Ishikawa (cell line): ENCODE data around the gene AGPS.

Experiments used
- EP300 ChIP-seq: IDR thresholded peaks from 2 replicates; pipeline ENCODE4 v1.6.1; 2012; ENCODE audit warnings: borderline replicate concordance
- RAD21 ChIP-seq: IDR thresholded peaks from 2 replicates; pipeline ENCODE4 v1.6.1; 2012; ENCODE audit warnings: low read depth
- TAF1 ChIP-seq: IDR thresholded peaks from 2 replicates; pipeline ENCODE4 v1.6.1; 2012; ENCODE audit warnings: low read depth, mild to moderate bottlenecking
- TF ChIP-seq, protein P1 (sequence below): IDR thresholded peaks from 2 replicates; pipeline ENCODE4 v1.6.1; 2012
- TF ChIP-seq, protein P2 (sequence below): IDR thresholded peaks from 2 replicates; pipeline ENCODE4 v1.6.1; 2012; ENCODE audit warnings: low read depth, mild to moderate bottlenecking

- TF ChIP-seq, protein P1, sequence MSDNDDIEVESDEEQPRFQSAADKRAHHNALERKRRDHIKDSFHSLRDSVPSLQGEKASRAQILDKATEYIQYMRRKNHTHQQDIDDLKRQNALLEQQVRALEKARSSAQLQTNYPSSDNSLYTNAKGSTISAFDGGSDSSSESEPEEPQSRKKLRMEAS, result no peak
- TF ChIP-seq, protein P2, sequence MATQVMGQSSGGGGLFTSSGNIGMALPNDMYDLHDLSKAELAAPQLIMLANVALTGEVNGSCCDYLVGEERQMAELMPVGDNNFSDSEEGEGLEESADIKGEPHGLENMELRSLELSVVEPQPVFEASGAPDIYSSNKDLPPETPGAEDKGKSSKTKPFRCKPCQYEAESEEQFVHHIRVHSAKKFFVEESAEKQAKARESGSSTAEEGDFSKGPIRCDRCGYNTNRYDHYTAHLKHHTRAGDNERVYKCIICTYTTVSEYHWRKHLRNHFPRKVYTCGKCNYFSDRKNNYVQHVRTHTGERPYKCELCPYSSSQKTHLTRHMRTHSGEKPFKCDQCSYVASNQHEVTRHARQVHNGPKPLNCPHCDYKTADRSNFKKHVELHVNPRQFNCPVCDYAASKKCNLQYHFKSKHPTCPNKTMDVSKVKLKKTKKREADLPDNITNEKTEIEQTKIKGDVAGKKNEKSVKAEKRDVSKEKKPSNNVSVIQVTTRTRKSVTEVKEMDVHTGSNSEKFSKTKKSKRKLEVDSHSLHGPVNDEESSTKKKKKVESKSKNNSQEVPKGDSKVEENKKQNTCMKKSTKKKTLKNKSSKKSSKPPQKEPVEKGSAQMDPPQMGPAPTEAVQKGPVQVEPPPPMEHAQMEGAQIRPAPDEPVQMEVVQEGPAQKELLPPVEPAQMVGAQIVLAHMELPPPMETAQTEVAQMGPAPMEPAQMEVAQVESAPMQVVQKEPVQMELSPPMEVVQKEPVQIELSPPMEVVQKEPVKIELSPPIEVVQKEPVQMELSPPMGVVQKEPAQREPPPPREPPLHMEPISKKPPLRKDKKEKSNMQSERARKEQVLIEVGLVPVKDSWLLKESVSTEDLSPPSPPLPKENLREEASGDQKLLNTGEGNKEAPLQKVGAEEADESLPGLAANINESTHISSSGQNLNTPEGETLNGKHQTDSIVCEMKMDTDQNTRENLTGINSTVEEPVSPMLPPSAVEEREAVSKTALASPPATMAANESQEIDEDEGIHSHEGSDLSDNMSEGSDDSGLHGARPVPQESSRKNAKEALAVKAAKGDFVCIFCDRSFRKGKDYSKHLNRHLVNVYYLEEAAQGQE, result no peak
- TF ChIP-seq RAD21 (no peak), TAF1 (no peak), EP300 (no peak)
Measured at GRCh38 chr2:177465400-177466138, 73.0 kb downstream of the AGPS start.
